HG02588 (cell line): Measurements from ENCODE around the gene IL31.

Source experiments
- ATAC-seq: cut with Tn5 transposase; IDR thresholded peaks from one replicate; pipeline ENCODE4 v1.9.1; 2021; ENCODE audit warnings: mild to moderate bottlenecking, moderate library complexity; ENCODE audit not compliant: unreplicated experiment

Gene IL31

DNA sequence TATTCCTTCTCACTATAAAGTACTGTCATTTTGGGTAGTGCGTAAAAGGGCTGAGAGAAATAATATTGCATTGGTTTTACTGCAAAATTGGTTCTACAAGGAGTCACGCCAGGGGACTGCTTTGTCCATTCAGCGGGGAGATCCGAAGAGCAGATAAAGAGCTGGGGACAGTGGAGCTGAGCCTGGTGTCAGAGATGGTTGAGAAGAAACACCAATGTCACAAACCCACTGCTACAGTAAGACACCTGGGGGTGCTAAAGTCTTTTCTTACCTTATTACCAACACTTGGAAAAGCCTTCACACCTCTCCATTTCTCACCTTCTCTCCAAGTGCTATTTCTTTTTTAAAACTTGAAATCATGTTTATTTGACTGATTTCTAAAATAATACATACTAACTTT is 14.1 kb downstream of the IL31 start:
- no peak for ATAC-seq

DNA sequence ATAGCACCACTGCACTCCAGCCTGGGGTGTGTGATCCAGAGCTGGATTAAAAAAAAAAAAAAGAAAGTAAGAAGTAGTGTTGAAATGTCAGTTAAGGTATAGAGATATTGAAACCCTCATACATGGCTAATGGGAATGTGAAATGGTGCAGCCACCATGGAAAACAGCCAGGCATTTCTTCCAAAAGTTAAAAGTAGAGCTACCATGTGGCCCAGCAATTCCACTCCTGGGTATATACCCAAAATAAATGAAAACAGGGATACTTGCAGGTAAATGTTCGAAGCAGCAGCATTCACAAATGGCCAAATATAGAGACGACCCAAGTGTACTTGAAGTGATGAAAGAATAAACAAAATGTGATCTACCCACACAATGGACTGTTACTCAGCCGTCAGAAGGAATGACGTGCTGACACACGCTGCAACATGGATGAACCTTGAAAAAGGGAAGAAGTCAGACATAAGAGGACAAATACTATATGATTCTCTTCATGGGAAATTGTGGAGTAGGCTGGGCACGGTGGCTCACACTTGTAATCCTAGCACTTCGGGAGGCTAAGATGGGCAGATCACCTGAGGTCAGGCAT is 15.2 kb downstream of the IL31 start:
- ATAC-seq: no peak

DNA sequence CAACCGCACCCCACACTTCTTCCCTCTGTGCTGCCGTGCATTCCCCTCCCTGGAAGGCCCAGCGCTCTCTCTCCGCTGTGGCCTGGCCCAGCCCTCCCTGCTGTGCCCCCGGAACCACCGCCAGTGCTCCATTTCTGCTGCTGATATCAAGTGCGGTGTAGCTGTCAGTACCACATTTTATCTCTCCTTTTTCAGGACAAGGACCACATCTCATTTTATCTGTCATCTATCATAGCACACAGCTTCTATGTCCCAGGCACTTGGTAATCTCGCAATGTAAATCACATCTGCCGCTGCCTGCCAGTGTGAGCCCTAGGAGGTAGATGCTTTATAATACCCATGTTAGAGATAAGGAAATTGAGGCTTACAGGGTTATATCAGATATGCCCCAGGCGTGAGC is 18.3 kb downstream of the IL31 start:
- ATAC-seq: no peak

DNA sequence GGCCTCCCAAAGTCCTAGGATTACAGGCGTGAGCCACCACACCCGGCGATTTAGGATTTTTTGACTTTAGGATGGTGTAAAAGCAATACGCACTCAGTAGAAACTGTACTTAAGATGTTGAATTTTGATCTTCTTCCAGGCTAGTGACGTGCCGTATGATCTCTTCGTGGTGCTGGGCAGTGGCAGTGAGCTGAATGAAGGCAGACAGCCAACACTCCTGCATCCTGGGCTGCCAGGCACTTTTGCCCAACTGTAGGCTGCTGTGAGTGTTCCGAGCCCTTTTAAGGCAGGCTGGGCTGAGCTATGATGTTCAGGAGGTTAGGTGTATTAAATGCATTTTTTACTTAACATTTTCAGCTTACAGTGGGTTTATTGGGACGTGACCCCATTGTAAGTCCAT is 21.3 kb downstream of the IL31 start:
- no peak for ATAC-seq

DNA sequence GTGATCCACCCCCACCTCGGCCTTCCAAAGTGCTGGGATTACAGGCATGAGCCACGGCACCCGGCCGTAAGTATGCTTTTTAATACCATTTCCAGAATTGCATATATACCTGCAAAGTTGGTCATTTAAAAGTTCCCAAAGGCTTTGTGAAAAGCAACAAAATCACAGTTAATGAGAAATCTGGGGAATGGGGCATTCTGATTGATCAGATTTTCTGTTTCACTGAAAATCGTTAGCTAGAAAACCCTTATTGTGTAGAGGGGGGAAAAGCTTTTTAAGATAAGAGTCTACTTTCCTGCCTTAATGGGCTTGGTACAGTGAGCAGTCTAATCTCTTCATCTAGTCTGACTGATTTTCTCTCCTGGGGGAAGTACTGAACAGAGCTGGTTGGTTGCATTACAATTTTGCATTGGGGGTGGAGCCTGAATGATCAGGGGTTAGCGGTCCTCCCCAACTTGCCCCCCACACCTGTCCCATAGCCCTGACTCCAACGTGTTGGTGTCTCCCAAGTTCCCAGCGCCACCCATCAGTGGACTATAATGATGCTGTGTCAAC is 23.8 kb downstream of the IL31 start:
- no peak for ATAC-seq

DNA sequence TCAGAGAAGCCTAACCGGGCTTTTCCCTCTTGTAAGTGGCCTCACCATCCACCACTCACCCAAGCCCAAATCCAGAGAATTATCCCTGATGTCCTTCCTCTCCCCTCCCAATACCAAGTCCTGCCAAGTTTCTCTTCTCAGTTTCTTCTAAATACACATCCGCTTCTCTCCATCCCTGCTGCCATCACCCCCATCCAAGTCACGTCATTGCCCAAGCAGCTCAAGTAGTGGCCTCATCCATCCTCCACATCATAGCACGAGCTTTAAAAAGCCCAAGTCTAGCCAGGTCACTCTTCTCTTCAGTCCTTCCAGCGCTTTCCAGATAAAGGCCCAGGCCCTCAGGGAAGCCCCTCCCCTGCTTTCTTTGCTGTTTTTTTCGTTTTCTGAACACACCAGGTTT is 25.4 kb downstream of the IL31 start:
- ATAC-seq: no peak

DNA sequence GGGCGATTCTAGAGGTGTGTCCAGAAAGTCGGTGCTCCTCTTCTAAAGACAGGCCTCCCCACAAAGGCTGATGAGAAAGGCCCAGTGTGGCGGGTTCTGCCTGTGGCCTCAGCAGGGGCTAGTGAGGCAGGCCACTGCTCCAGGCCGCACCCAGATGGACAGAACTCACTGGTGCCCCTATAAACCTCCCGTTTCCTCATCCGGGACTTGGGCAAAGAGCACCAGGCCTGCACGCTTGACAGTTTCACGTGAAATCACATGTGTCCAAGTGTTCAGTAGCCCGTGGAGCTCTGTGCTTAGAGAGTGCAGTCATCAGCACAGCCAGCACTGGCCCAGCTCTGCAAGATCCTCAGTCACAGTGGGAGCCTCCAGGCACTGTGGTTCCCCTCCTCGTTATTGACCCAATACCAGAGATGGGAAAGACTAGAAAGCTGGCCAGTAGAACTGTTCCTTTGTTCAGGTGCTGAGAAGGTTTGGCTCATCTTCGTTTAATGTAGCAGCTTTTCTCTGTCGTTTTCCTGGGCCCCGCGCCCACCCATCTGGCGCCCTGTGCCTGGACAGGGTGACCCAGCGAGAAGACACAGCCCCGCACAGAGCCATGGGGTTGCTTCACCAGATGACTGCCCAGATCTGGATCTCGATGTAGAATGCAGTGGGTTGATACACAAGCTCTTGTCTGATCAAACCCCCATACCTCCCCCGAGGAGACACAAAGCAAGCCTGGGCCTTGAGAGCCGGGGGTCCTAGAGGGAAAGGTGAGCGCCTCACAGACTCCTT is 26.3 kb downstream of the IL31 start:
- ATAC-seq: no peak

DNA sequence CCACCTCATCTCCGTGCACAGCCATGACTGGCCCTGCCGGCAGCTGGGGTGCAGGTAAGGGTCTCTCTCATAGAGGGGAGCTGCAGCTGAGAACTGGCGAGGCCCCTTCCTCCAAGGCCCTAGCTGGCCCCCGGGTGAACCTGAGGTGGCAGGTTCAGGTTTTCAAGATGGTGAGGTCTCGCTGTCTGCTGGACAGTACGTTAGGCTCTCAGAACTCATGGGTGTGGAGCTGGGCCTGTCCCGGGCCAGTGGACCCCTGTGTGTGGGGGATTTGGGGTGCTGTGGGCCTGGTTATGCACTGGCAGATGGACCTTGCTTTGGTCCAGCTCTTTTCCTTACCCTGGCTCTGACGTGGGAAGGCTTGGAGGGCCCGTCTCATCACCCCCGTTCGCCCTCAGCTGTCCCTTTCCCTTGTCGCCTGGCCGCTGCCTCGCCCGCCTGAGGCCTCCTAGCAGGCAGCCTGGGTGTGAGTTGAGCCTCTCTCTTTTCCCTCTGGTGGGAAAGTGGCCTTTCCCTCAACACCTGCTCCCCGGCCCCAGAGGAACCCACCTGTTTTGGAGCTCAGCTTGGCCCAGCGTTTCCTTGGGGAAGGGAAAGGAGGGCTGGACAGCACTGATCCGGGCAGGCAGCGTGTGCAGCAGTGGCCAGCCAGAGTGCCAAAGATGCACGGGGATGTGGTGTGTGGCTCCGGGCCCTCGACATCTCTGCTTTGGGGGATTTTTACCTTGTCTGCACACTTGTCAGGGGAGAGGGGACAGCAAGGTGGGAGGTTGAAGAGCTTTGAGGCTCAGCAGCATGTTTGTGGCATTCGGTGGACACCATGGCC is 28.3 kb downstream of the IL31 start:
- no peak for ATAC-seq

DNA sequence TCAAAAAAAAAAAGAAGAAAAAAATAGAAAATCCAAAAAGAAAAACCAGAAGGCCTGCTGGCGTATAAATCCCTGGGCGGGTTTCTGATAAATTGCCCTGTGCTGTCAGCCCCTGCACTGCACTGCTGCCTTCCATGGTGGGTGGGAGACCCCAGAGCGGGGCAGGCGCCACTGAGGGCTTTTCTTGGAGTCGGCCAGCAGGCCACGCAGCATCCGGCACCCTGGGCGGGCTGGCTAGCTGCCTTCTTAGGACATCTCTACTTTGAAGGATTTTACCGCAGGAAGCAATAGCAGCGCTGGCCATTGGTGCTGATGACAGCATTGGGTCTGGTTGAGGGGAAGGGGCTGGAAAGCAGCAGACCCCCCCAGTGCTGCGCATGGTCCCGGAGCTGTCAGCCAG is 29.1 kb downstream of the IL31 start:
- ATAC-seq: no peak

DNA sequence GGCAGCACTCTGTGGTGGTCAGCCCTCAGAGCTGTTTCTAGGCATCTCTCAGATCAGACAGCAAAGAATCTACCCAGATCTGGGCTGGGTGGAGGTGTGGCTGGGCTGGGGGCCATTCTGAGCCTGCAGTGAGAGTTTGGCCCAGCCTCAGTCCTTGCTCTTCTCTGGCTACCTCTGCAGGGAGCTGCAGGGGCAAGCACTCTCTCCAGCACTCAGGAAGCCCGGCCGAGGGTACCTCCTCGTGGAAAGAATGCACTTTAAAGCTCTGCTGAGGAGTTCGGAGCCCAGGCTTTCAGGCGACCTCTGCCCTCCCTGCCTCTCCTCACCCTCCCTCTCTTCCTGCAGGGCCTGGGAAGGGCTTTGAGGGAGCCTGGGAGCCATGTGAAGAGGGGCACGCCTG is 31.2 kb downstream of the IL31 start:
- no peak for ATAC-seq

DNA sequence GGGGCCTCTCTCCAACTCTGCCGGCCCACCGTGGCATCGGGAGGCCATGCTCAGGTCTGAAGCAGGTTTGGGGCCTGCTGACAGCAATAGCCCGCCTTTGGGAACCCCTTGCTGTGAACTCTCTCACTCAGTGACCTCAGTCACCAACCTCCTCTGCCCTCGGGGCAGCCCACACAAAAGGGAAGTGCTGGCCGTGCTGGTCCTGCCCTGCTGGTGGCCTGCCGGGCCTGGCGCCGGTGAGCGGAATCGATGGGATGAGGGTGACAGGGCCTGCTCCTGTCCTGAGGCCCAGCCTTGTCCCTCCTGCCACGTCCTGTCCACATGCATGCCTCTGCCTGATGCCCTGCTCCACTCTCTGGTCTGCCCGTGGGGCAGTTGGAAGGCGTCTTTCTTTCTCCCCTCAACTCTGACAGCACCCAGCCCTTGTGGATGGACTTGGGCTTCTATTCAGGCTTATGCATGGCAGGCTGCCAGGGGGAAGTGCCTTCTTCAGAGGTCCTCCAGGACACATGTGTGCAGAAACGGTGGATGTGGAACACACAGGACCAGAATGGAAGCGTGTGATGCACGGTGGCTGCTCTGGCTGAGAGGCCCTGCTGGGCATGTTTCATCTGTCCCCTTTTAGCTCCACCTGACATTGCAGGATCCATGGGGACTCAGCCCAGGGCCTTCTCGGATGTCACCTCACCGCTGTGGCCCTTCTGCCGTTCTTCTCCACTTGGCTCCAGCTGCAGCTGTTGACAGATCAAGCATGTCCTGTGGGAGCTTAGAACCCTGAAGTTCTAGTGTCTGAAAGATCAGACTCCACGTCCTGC is 31.9 kb downstream of the IL31 start:
- ATAC-seq: no peak

DNA sequence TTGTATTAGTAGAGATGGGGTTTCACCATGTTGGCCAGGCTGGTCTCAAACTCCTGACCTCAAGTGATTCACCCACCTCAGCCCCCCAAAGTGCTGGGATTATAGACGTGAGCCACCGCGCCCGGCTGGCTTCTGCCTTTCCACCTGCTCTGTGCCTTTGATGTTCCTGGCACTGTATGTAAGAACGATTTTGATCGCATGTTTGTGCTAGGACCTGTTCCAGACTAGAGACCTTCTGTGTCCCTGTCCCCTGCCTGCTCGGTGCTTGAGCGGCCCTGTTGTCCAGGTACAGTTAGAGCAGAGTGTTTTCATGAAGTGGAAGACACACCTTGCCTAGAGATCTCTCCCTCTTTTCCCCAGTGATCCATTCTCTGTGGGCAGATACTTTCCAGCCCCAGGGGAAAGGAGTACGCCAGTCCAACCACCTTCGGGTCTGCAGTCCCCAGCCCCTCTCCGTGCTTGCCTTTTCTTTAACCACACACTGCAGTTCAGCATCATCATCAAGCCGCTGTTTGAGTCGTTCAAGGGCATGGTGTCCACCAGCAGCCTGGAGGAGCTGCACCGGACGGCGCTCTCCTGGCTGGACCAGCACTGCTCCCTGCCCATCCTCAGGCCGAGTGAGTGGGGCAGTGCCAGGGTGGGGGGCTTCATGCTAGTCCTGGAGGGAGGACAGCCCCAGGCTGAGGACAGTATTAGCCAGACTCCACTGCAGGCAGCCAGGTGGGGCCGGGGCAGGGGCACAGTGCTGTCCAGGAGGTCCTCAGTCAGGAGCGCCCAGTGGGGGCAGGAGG is 33.4 kb downstream of the IL31 start:
- no peak for ATAC-seq

DNA sequence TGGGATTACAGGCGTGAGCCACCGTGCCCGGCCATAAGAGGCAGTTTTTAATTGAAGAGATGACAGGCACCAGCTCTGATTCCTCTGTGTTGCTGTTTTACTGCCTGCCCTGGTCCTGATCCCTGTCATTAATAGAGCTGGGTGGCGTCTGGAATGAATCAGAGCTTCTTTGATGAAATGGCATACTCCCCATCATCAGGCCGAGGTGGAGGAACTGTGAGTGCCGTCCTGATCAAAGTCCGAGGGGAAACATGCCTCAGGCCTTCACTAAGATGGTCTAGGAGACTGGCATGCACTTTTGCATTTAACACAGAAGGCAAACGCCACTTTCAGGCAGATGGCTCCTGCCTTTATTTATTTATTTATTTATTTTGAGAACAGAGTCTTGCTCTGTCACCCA is 34.1 kb downstream of the IL31 start:
- no peak for ATAC-seq

DNA sequence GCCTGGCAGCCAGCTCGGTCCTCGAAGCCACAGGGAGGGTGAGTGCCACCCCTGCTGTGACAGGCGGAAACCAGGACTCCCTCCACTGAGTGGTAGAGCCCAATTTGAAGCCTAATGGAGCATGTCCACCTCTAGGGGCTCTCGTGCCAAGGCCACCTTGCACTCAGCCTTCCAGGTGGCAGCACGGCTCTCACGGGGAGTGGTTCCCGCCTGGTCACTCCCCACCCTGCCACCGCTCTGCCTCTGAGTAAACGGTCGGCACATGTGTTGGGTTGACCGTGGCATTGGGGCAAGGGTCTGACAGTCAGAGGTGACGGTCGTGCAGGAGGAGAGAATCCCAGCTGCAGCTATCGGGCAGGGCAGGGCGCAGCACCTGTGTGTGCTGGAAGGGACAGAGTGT is 34.8 kb downstream of the IL31 start:
- no peak for ATAC-seq

DNA sequence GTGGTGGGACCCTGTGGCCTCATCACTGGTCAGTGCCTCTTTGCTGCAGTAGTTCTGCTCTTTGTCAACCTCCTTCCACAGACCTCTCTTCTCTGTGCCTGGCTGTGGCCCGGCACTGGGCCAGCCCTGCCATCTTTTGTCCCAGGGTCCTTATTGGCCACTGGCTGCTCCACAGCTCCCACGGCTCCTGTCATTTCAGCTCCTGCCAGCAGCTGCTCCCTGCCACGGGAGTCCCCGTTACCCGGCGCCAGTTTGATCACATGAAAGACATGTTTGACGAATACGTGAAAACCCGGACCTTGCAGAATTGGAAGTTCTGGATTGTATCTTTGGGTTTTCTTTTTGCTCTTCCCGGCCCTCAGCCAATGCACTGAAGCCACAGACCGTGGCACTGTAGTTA is 35.4 kb downstream of the IL31 start:
- no peak for ATAC-seq

DNA sequence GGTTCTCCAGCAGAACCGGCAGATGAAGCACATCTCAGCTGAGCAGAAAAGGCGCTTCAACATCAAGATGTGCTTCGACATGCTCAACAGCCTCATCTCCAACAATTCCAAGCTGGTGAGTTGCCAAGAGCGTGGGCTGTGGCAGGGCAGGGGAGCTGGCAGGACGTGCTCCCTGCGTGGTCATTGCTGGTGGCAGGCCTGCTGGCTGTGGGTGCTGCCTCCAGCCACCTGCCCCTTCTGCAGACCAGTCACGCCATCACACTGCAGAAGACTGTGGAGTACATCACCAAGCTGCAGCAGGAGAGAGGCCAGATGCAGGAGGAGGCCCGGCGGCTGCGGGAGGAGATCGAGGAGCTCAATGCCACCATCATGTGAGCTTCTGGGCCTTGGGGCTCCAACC is 35.8 kb downstream of the IL31 start:
- no peak for ATAC-seq

DNA sequence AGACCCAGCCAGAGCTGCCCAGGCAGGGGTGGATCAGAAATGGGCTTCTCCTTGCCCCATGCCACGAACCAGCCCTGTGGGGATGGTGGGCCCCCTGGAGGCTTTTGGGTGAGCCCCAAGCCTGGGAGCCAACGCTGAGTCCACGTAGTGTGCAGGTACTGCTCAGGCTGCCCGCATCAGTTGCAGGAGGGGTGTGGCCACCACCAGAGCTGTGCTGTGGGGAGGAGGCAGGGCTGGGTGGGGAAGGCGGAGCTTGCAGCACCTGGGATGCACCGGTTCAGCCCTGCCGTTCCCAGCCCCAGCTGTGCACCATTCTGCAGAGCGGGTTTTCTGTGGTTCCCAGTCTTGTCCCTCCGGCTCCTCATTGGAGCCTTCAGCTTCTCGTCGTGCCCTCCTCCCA is 36.3 kb downstream of the IL31 start:
- ATAC-seq: no peak

DNA sequence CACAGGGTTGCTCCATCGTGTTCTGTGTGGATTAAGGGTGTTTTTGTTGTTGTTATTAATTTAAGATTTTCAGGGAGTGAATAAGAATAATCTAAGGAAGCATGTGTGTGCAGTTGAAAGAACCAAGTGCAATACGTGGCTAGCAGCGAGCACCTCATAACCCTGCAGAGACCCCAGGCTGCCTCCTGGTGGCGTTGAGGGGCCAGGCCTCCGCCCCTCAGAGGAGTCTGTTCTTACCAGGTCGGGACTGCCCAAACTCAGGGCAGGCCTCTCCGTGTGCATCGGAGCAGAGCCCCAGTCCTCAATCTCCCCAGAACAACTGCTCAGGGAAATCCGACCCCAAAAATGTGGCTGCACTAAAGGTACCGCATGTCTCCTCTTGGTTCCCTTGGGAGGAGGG is 36.8 kb downstream of the IL31 start:
- no peak for ATAC-seq

DNA sequence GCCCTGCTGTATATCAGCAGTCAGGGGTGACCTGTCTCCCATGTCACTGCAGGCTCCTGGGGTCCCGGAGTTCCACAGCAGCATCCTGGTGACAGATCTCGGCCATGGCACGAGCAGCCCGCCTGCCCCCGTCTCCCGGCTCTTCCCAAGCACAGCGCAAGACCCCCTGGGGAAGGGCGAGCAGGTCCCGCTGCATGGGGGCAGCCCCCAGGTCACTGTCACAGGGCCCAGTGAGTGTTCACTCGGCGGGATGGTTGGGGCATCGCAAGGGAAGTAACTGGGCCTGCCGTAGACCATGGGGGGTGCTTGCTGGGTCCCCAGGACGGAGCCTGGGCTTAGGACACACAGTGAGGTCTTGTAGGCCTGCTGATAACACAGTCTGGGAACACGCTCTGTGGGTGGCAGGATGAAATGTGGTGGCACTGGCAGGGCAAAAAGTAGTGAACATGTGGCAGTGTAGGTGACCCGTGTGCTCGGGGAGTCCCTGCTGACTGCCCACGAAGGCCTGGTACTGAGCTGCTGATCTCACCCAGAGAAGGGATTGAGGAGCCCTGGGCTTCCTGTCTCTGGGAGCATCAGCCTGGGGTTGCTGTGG is 38.5 kb downstream of the IL31 start:
- no peak for ATAC-seq
